ENCODE data around the gene ATF4.

DNA sequence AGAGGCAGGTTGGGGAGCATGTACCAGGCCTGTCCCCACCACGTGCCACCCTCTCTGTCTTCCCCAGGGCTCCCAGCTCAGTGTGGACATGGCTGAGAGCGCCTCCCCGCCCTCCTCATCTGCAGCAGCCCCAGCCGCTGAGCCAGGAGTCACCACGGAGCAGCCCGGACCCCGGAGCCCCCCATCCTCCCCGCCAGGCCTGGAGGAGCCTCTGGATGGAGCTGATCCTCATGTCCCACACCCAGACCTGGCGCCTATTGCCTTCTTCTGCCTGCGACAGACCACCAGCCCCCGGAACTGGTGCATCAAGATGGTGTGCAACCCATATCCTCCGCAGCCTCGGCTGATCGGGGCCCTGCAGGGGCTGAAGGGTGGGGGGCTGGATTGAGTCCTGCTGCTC lies 50.3 kb downstream of the ATF4 start, which contains the start of gene CACNA1I:
- TF ChIP-seq ZNF530 (tag by site-specific recombination; IDR thresholded peaks at IDR 0.05; ENCODE audit: low read depth) (no peak), YY1 (tag by site-specific recombination; IDR thresholded peaks at IDR 0.05) (no peak), ZNF473 (tag by site-specific recombination; IDR thresholded peaks at IDR 0.05) (no peak), PATZ1 (tag by site-specific recombination; IDR thresholded peaks at IDR 0.05) (no peak), YY2 (tag by site-specific recombination; IDR thresholded peaks at IDR 0.05) (no peak)
- TF ChIP-seq, protein P1, sequence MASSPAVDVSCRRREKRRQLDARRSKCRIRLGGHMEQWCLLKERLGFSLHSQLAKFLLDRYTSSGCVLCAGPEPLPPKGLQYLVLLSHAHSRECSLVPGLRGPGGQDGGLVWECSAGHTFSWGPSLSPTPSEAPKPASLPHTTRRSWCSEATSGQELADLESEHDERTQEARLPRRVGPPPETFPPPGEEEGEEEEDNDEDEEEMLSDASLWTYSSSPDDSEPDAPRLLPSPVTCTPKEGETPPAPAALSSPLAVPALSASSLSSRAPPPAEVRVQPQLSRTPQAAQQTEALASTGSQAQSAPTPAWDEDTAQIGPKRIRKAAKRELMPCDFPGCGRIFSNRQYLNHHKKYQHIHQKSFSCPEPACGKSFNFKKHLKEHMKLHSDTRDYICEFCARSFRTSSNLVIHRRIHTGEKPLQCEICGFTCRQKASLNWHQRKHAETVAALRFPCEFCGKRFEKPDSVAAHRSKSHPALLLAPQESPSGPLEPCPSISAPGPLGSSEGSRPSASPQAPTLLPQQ (tag by site-specific recombination; IDR thresholded peaks at IDR 0.05), result no peak
- TF ChIP-seq, protein P2, sequence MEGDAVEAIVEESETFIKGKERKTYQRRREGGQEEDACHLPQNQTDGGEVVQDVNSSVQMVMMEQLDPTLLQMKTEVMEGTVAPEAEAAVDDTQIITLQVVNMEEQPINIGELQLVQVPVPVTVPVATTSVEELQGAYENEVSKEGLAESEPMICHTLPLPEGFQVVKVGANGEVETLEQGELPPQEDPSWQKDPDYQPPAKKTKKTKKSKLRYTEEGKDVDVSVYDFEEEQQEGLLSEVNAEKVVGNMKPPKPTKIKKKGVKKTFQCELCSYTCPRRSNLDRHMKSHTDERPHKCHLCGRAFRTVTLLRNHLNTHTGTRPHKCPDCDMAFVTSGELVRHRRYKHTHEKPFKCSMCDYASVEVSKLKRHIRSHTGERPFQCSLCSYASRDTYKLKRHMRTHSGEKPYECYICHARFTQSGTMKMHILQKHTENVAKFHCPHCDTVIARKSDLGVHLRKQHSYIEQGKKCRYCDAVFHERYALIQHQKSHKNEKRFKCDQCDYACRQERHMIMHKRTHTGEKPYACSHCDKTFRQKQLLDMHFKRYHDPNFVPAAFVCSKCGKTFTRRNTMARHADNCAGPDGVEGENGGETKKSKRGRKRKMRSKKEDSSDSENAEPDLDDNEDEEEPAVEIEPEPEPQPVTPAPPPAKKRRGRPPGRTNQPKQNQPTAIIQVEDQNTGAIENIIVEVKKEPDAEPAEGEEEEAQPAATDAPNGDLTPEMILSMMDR (tag by site-specific recombination; IDR thresholded peaks at IDR 0.05), result no peak
